Sigmoid colon (tissue), 4 donors: ENCODE results near the gene TRAM2.

ENCODE experiments used
- CTCF ChIP-seq, 4 experiments: fragments of 450-650 bp in 3 of 4; fragments of 200-600 bp in 1 of 4; IDR thresholded peaks; one replicate each; pipeline ENCODE4 v1.5.1; 2016 to 2019; ENCODE audit warnings: antibody characterized with exemption in 4 of 4, mild to moderate bottlenecking in 3 of 4, moderate library complexity in 2 of 4
- EP300 ChIP-seq, 4 donors: sonication (generic); formaldehyde crosslinking; IDR thresholded peaks; one replicate each; pipeline ENCODE4 v1.6.1; 2017; ENCODE audit warnings: antibody characterized with exemption in 4 of 4
- POLR2A ChIP-seq, 2 donors: fragments of 450-650 bp; IDR thresholded peaks; one replicate each; pipeline ENCODE4 v1.6.1; 2016; ENCODE audit warnings: antibody characterized with exemption in 2 of 2, mild to moderate bottlenecking in 2 of 2, moderate library complexity in 2 of 2
- POLR2AphosphoS5 ChIP-seq, 4 donors: sonication (generic); formaldehyde crosslinking; IDR thresholded peaks; one replicate each; pipeline ENCODE4 v1.6.1; 2017; ENCODE audit warnings: antibody characterized with exemption in 4 of 4

- no peak for TF ChIP-seq POLR2A (IDR thresholded peaks at IDR 0.05)
- TF ChIP-seq CTCF (IDR thresholded peaks at IDR 0.05), result no peak
- no peak for TF ChIP-seq POLR2AphosphoS5 (IDR thresholded peaks at IDR 0.05)
- TF ChIP-seq EP300 (IDR thresholded peaks at IDR 0.05), result no peak
Measured at GRCh38 chr6:52552278-52552643, 24.6 kb downstream of the TRAM2 start.
